K562 (cell line): ENCODE results near the gene SPRY2.

Source experiments
- GATAD2A ChIP-seq: fragments of 450-650 bp; IDR thresholded peaks from 2 replicates; pipeline ENCODE4 v1.6.1; 2017
- MYC ChIP-seq, 2 experiments: fragments of 250-450 bp in 1 of 2; sonication (Bioruptor Pico) in 1 of 2; IDR thresholded peaks; 2 replicates each; pipeline versions ENCODE4 v1.5.1 to v1.6.1; 2012 to 2021; ENCODE audit warnings: low read depth in 2 of 2, borderline replicate concordance in 1 of 2, improper control_type of control experiment in 1 of 2, low read length in 1 of 2, mild to moderate bottlenecking in 1 of 2, moderate library complexity in 1 of 2
- SP2 ChIP-seq: IDR thresholded peaks from 2 replicates; pipeline ENCODE4 v1.6.1; 2011; ENCODE audit warnings: mild to moderate bottlenecking, low read depth, low read length, moderate library complexity; ENCODE audit not compliant: poor library complexity, severe bottlenecking; ENCODE audit errors: extremely low read depth
- SRSF7 ChIP-seq: fragments of 200-400 bp; formaldehyde crosslinking; optimal IDR thresholded peaks from 2 replicates; pipeline ENCODE3; 2017; ENCODE audit warnings: mild to moderate bottlenecking, low read depth, low read length
- ZNF644 ChIP-seq: fragments of 200-800 bp; sonication (Bioruptor generic); IDR thresholded peaks from 2 replicates; pipeline ENCODE4 v1.6.1; 2016; ENCODE audit warnings: low read depth, missing genetic modification characterization, missing compliant biosample characterization
- TF ChIP-seq, protein P1 (sequence below): fragments of 150-350 bp; IDR thresholded peaks from 2 replicates; pipeline ENCODE4 v1.6.1; 2014; ENCODE audit warnings: low read depth, mild to moderate bottlenecking, low read length, borderline replicate concordance
- TF ChIP-seq, protein P2 (sequence below): sonication (generic); formaldehyde crosslinking; IDR thresholded peaks from 2 replicates; pipeline ENCODE4 v1.8.1; 2022; ENCODE audit warnings: missing genetic modification reagents
- TF ChIP-seq, protein P3 (sequence below), 3 experiments: IDR thresholded peaks in 2 of 3; conservative IDR thresholded peaks in 1 of 3; 2 replicates each; pipeline ENCODE4 v1.5.1; 2011 to 2012; ENCODE audit warnings: low read length in 3 of 3, mild to moderate bottlenecking in 3 of 3, control low read depth in 2 of 3, improper control_type of control experiment in 1 of 3, inconsistent platforms in 1 of 3, low read depth in 1 of 3, mixed read lengths in 1 of 3, moderate library complexity in 1 of 3; ENCODE audit not compliant: insufficient read depth in 2 of 3

DNA sequence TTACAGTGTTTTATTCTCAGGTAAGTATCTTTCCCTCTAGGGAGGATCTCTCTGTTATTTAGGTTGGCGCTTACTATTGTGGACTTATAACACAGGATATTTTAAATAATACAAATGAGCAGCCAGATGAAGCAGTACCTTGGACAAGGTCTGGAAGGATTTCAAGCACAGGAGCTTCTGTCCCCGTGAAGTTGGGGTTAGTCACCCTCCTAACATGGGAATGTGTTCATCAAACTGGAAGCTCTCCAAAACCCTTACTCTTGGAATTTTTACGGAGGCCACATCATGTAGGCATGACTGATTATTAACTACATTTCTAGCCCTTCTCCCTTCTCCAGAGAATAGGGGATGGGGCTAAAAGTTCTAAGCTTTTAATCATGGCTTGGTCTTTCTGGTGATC is 38.3 kb upstream of the SPRY2 start:
- TF ChIP-seq, protein P1, sequence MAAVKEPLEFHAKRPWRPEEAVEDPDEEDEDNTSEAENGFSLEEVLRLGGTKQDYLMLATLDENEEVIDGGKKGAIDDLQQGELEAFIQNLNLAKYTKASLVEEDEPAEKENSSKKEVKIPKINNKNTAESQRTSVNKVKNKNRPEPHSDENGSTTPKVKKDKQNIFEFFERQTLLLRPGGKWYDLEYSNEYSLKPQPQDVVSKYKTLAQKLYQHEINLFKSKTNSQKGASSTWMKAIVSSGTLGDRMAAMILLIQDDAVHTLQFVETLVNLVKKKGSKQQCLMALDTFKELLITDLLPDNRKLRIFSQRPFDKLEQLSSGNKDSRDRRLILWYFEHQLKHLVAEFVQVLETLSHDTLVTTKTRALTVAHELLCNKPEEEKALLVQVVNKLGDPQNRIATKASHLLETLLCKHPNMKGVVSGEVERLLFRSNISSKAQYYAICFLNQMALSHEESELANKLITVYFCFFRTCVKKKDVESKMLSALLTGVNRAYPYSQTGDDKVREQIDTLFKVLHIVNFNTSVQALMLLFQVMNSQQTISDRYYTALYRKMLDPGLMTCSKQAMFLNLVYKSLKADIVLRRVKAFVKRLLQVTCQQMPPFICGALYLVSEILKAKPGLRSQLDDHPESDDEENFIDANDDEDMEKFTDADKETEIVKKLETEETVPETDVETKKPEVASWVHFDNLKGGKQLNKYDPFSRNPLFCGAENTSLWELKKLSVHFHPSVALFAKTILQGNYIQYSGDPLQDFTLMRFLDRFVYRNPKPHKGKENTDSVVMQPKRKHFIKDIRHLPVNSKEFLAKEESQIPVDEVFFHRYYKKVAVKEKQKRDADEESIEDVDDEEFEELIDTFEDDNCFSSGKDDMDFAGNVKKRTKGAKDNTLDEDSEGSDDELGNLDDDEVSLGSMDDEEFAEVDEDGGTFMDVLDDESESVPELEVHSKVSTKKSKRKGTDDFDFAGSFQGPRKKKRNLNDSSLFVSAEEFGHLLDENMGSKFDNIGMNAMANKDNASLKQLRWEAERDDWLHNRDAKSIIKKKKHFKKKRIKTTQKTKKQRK, result no peak
- TF ChIP-seq, protein P2, sequence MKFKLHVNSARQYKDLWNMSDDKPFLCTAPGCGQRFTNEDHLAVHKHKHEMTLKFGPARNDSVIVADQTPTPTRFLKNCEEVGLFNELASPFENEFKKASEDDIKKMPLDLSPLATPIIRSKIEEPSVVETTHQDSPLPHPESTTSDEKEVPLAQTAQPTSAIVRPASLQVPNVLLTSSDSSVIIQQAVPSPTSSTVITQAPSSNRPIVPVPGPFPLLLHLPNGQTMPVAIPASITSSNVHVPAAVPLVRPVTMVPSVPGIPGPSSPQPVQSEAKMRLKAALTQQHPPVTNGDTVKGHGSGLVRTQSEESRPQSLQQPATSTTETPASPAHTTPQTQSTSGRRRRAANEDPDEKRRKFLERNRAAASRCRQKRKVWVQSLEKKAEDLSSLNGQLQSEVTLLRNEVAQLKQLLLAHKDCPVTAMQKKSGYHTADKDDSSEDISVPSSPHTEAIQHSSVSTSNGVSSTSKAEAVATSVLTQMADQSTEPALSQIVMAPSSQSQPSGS (CRISPR knock-in tag), result no peak
- TF ChIP-seq ZNF644 (no peak), MYC (IDR thresholded peaks at IDR 0.05; ENCODE audit: low read depth, low read length) (no peak), MYC (CRISPR knock-in tag; IDR thresholded peaks at IDR 0.05; ENCODE audit: borderline replicate concordance, low read depth) (no peak), GATAD2A (no peak), SP2 (no peak), SRSF7 (no peak)
- TF ChIP-seq, protein P3, sequence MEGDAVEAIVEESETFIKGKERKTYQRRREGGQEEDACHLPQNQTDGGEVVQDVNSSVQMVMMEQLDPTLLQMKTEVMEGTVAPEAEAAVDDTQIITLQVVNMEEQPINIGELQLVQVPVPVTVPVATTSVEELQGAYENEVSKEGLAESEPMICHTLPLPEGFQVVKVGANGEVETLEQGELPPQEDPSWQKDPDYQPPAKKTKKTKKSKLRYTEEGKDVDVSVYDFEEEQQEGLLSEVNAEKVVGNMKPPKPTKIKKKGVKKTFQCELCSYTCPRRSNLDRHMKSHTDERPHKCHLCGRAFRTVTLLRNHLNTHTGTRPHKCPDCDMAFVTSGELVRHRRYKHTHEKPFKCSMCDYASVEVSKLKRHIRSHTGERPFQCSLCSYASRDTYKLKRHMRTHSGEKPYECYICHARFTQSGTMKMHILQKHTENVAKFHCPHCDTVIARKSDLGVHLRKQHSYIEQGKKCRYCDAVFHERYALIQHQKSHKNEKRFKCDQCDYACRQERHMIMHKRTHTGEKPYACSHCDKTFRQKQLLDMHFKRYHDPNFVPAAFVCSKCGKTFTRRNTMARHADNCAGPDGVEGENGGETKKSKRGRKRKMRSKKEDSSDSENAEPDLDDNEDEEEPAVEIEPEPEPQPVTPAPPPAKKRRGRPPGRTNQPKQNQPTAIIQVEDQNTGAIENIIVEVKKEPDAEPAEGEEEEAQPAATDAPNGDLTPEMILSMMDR (IDR thresholded peaks at IDR 0.05 in 2 of 3, conservative IDR thresholded peaks at IDR 0.05 in 1 of 3; ENCODE audit: insufficient read depth in 2 of 3, low read depth in 1 of 3, low read length in 3 of 3), result no peak
